Neural cell (in vitro differentiated cells): ENCODE data around the gene S100A5. TPM values are rescaled to one million over a fixed set of nuclear protein-coding genes. Genes with fewer than 3 reads are reported as not detected.

Experiments used
- H2AFZ ChIP-seq: fragments of 200-600, 300-800 bp; sonication (generic), shearing (Covaris generic); 2 replicates; pipeline ENCODE4 v1.6.0; 2014; ENCODE audit warnings: low read depth, mild to moderate bottlenecking, antibody characterized with exemption, low read length, moderate library complexity
- H3F3A ChIP-seq: fragments of 200-600 bp; shearing (Covaris generic); 2 replicates; pipeline ENCODE4 v1.6.1; 2016; ENCODE audit warnings: mild to moderate bottlenecking, moderate library complexity, mixed read lengths, antibody characterized with exemption, low read length; ENCODE audit not compliant: insufficient read depth, poor library complexity, severe bottlenecking
- H3K27ac ChIP-seq: fragments of 200-600, 300-800 bp; sonication (generic), shearing (Covaris generic); 2 replicates; pipeline ENCODE4 v1.5.1; 2014; ENCODE audit warnings: mild to moderate bottlenecking, low read length, moderate library complexity
- H3K27me3 ChIP-seq: fragments of 300-800, 200-600 bp; sonication (generic), shearing (Covaris generic); 2 replicates; pipeline ENCODE4 v1.6.0; 2014; ENCODE audit warnings: mild to moderate bottlenecking, low read depth, low read length, moderate library complexity; ENCODE audit not compliant: insufficient read depth
- H3K36me3 ChIP-seq: fragments of 300-800, 200-600 bp; sonication (generic), shearing (Covaris generic); 2 replicates; pipeline ENCODE4 v1.5.1; 2014; ENCODE audit warnings: mild to moderate bottlenecking, antibody characterized with exemption, low read length, moderate library complexity; ENCODE audit not compliant: insufficient read depth
- H3K4me2 ChIP-seq: fragments of 300-800, 200-600 bp; sonication (generic), shearing (Covaris generic); 2 replicates; pipeline ENCODE4 v1.6.0; 2014; ENCODE audit warnings: mild to moderate bottlenecking, low read length
- H3K4me3 ChIP-seq: fragments of 300-800, 200-600 bp; sonication (generic), shearing (Covaris generic); 2 replicates; pipeline ENCODE4 v1.5.1; 2014; ENCODE audit warnings: mild to moderate bottlenecking, low read length, moderate library complexity
- H3K79me2 ChIP-seq: fragments of 200-600 bp; shearing (Covaris generic); replicated peaks from 2 replicates; pipeline ENCODE4 v1.6.0; 2014; ENCODE audit warnings: mild to moderate bottlenecking, low read length, moderate library complexity; ENCODE audit not compliant: insufficient read depth
- H3K9ac ChIP-seq: fragments of 300-800, 200-600 bp; sonication (generic), shearing (Covaris generic); 2 replicates; pipeline ENCODE4 v1.6.1; 2016; ENCODE audit warnings: mild to moderate bottlenecking, low read length, mixed read lengths
- H3K9me2 ChIP-seq: fragments of 200-600 bp; shearing (Covaris generic); 2 replicates; pipeline ENCODE4 v1.6.1; 2016; ENCODE audit warnings: mild to moderate bottlenecking, low read length, mixed read lengths; ENCODE audit not compliant: insufficient read depth
- H3K9me3 ChIP-seq: fragments of 200-600, 300-800 bp; sonication (generic), shearing (Covaris generic); 2 replicates; pipeline ENCODE4 v1.6.1; 2016; ENCODE audit warnings: mild to moderate bottlenecking, mixed run types, low read length, moderate library complexity, mixed read lengths
- H4K20me1 ChIP-seq: fragments of 200-600 bp; shearing (Covaris generic); 2 replicates; pipeline ENCODE4 v1.6.1; 2016; ENCODE audit warnings: mild to moderate bottlenecking, mixed run types; ENCODE audit not compliant: insufficient read depth
- CTCF ChIP-seq: fragments of 450-650 bp; IDR thresholded peaks from 2 replicates; pipeline ENCODE4 v1.5.1; 2014; ENCODE audit warnings: antibody characterized with exemption, mild to moderate bottlenecking, moderate library complexity; ENCODE audit not compliant: poor library complexity, severe bottlenecking
- EP300 ChIP-seq: fragments of 450-650 bp; conservative IDR thresholded peaks from 2 replicates; pipeline ENCODE4 v1.6.1; 2014; ENCODE audit warnings: antibody characterized with exemption, mild to moderate bottlenecking, moderate library complexity; ENCODE audit not compliant: poor library complexity, severe bottlenecking
- EZH2 ChIP-seq: fragments of 200-600, 300-800 bp; shearing (Covaris generic), sonication (generic); IDR thresholded peaks from 2 replicates; pipeline ENCODE4 v1.6.1; 2014; ENCODE audit warnings: antibody characterized with exemption, low read length, borderline replicate concordance, mild to moderate bottlenecking; ENCODE audit not compliant: insufficient read depth, poor library complexity, severe bottlenecking
- MXI1 ChIP-seq: fragments of 450-650 bp; conservative IDR thresholded peaks from 2 replicates; pipeline ENCODE4 v1.6.1; 2014; ENCODE audit warnings: antibody characterized with exemption, mild to moderate bottlenecking; ENCODE audit not compliant: poor library complexity, severe bottlenecking
- POLR2AphosphoS5 ChIP-seq: IDR thresholded peaks from 2 replicates; pipeline ENCODE4 v1.6.1; 2012
- RAD21 ChIP-seq: fragments of 450-650 bp; conservative IDR thresholded peaks from 2 replicates; pipeline ENCODE4 v1.6.1; 2014; ENCODE audit warnings: antibody characterized with exemption, mild to moderate bottlenecking, moderate library complexity
- REST ChIP-seq: IDR thresholded peaks from 2 replicates; pipeline ENCODE4 v1.6.1; 2012; ENCODE audit warnings: borderline replicate concordance
- SMC3 ChIP-seq: fragments of 450-650 bp; conservative IDR thresholded peaks from 2 replicates; pipeline ENCODE4 v1.6.1; 2014; ENCODE audit warnings: antibody characterized with exemption, mild to moderate bottlenecking, moderate library complexity; ENCODE audit not compliant: poor library complexity
- TAF1 ChIP-seq: IDR thresholded peaks from 2 replicates; pipeline ENCODE4 v1.6.1; 2012; ENCODE audit warnings: low read depth
- polyA plus RNA-seq: library from polyadenylated mRNA; depleted of rRNA; stranded (reverse); fragments of >200 nt; gene quantifications from 2 replicates; pipeline ENCODE4 v1.2.3, GENCODE V29; 2014

S100A5 gene
- polyA plus RNA-seq, 1 donor from 2014 or later: not detected

GRCh38 chr1:153532769-153533599 lies 7.8 kb downstream of the S100A5 start:
- Histone ChIP-seq H3K27me3 (peaks cover 5% of the 10 kb centered on the region), H3K79me2 (no peaks in the 10 kb centered on the region), H3K9me3 (no peaks in the 10 kb centered on the region), H3K9me2 (no peaks in the 10 kb centered on the region), H4K20me1 (no peaks in the 10 kb centered on the region), H3F3A (no peaks in the 10 kb centered on the region), H3K4me3 (no peak overlapping the region), H2AFZ (no peak overlapping the region), H3K4me2 (no peak overlapping the region), H3K9ac (no peak overlapping the region), H3K27ac (no peak overlapping the region), H3K36me3 (no peaks in the 10 kb centered on the region)
- TF ChIP-seq REST (no peak), POLR2AphosphoS5 (no peak), RAD21 (no peak), SMC3 (peak; percentile 21), MXI1 (no peak), EP300 (no peak), CTCF (peak; percentile 44), TAF1 (no peak), EZH2 (no peak)

GRCh38 chr1:153532181-153532580 lies 8.6 kb downstream of the S100A5 start:
- H4K20me1 ChIP-seq: no peaks in the 10 kb centered on the region
- TF ChIP-seq SMC3 (no peak), REST (no peak), CTCF (no peak), EP300 (no peak), MXI1 (no peak), TAF1 (no peak), EZH2 (no peak), RAD21 (no peak), POLR2AphosphoS5 (no peak)
- no peaks in the 10 kb centered on the region for H3K9me2 ChIP-seq
- H2AFZ ChIP-seq: no peak overlapping the region
- no peak overlapping the region for H3K4me3 ChIP-seq
- no peaks in the 10 kb centered on the region for H3K79me2 ChIP-seq
- no peak overlapping the region for H3K4me2 ChIP-seq
- no peak overlapping the region for H3K9ac ChIP-seq
- H3F3A ChIP-seq: no peaks in the 10 kb centered on the region
- peaks cover 5% of the 10 kb centered on the region for H3K27me3 ChIP-seq
- H3K9me3 ChIP-seq: no peaks in the 10 kb centered on the region
- no peak overlapping the region for H3K27ac ChIP-seq
- no peaks in the 10 kb centered on the region for H3K36me3 ChIP-seq
